Urothelium cell line (cell line): ENCODE measurements around the gene NDUFB10.
A peak's percentile ranks its signal among the peaks of the same experiment; 100 is the strongest.

ENCODE experiments used
- DNase-seq: peaks from one replicate; pipeline ENCODE4 v3.0.0; 2011; ENCODE audit warnings: low spot score, mixed read lengths
- FAIRE-seq: peaks from 2 replicates; lab custom pipeline; 2011; peaks lifted over from hg19 to GRCh38; lab: Jason Lieb, UNC

The NDUFB10 gene

GRCh38 chr16:1965396-1966001, 6.2 kb downstream of the NDUFB10 start:
- FAIRE-seq: no peak

GRCh38 chr16:1966460-1966859, 7.1 kb downstream of the NDUFB10 start, which contains the start of gene RNF151:
Gene RNF151, plus strand, starts transcription at chr16:1966856. Its CDS starts 26 bp downstream, at chr16:1966882.
- no peak for FAIRE-seq
- no peak for DNase-seq

More at GRCh38 chr16:1965396-1966001, 6.2 kb downstream of the NDUFB10 start:
- DNase-seq: no peak

- FAIRE-seq: no peak
Measured at GRCh38 chr16:1968146-1968953, 9.0 kb downstream of the NDUFB10 start.

GRCh38 chr16:1971796-1972489, 12.6 kb downstream of the NDUFB10 start, which contains the start of gene TBL3:
Gene TBL3, plus strand, starts transcription at chr16:1972053. Its CDS starts 112 bp downstream, at chr16:1972165.
- FAIRE-seq (peak; percentile 100), DNase-seq (peak; percentile 96)

More at GRCh38 chr16:1968146-1968953, 9.0 kb downstream of the NDUFB10 start:
- no peak for DNase-seq

- no peak for DNase-seq
- peak; percentile 13 for FAIRE-seq
Measured at GRCh38 chr16:1972490-1972877, 13.1 kb downstream of the NDUFB10 start.

GRCh38 chr16:1973461-1974156, 14.3 kb downstream of the NDUFB10 start:
- no peak for DNase-seq
- FAIRE-seq: no peak

GRCh38 chr16:1974157-1975070, 15.1 kb downstream of the NDUFB10 start:
- FAIRE-seq: peak; percentile 78
- DNase-seq: no peak

- FAIRE-seq (no peak), DNase-seq (no peak)
Measured at GRCh38 chr16:1975432-1976215, 16.3 kb downstream of the NDUFB10 start.

- no peak for DNase-seq
- FAIRE-seq: no peak
Measured at GRCh38 chr16:1976216-1976520, 16.8 kb downstream of the NDUFB10 start.

GRCh38 chr16:1976951-1977874, 17.9 kb downstream of the NDUFB10 start:
- FAIRE-seq: peak; percentile 44

GRCh38 chr16:1977875-1978268, 18.5 kb downstream of the NDUFB10 start:
- no peak for DNase-seq
- FAIRE-seq: no peak

More at GRCh38 chr16:1976951-1977874, 17.9 kb downstream of the NDUFB10 start:
- DNase-seq: no peak

- DNase-seq (no peak), FAIRE-seq (no peak)
Measured at GRCh38 chr16:1978476-1979120, 19.3 kb downstream of the NDUFB10 start.

- FAIRE-seq: no peak
- DNase-seq: no peak
Measured at GRCh38 chr16:1979271-1980029, 20.1 kb downstream of the NDUFB10 start.

- FAIRE-seq (no peak), DNase-seq (no peak)
Measured at GRCh38 chr16:1980030-1980769, 20.9 kb downstream of the NDUFB10 start.

- FAIRE-seq: no peak
- no peak for DNase-seq
Measured at GRCh38 chr16:1980770-1981087, 21.4 kb downstream of the NDUFB10 start.

- no peak for FAIRE-seq
- no peak for DNase-seq
Measured at GRCh38 chr16:1981398-1981836, 22.1 kb downstream of the NDUFB10 start, which contains the start of gene NOXO1. Gene NOXO1, minus strand, starts transcription at chr16:1981469. Its CDS starts 290 bp downstream, at chr16:1981179.
